Activated T-helper 2 cell treated with anti-CD3 and anti-CD28 coated beads, Interferon-gamma antibody, Interleukin-2, Interleukin-4, amounts not matched to agents 10 μg/mL and 5 μg/mL and 100 μg/mL, durations not matched to agents 14 hours and 24 hours and 36 hours (primary cell): ENCODE measurements around the gene NELFE. TPM values are rescaled to one million over a fixed set of nuclear protein-coding genes. Genes with fewer than 3 reads are reported as not detected.

ENCODE experiments used
- DNase-seq: peaks from one replicate; pipeline ENCODE4 v3.0.0; 2021; ENCODE audit warnings: low spot score
- H3K27ac Mint-ChIP-seq: one replicate; pipeline ENCODE4 v1.8.0; 2021; ENCODE audit warnings: mixed read lengths
- H3K27me3 Mint-ChIP-seq: one replicate; pipeline ENCODE4 v1.8.0; 2021; ENCODE audit warnings: low read depth, mixed read lengths
- H3K36me3 Mint-ChIP-seq: one replicate; pipeline ENCODE4 v1.8.0; 2021; ENCODE audit warnings: low read depth, mixed read lengths
- H3K4me1 Mint-ChIP-seq: one replicate; pipeline ENCODE4 v1.8.0; 2021; ENCODE audit warnings: low read depth, mixed read lengths
- H3K4me3 Mint-ChIP-seq: one replicate; pipeline ENCODE4 v1.8.0; 2021; ENCODE audit warnings: low read depth, mild to moderate bottlenecking, moderate library complexity, mixed read lengths
- H3K9me3 Mint-ChIP-seq: one replicate; pipeline ENCODE4 v1.8.0; 2021; ENCODE audit warnings: mixed read lengths
- intact Hi-C: fragments of 100-400 bp; cut with micrococcal nuclease; formaldehyde crosslinking; loops from one replicate; pipeline ENCODE4 v1.15.1; 2023
- total RNA-seq: library from RNA; stranded (reverse); gene quantifications from 2 replicates; pipeline ENCODE4 v1.2.3, GENCODE V29; 2022

NELFE gene
- total RNA-seq, 1 donor from 2014 or later: 81.2 TPM

- intact Hi-C loops: loop anchor here (10.0 kb wide), 1 partner anchor 268 kb away; the partner anchor contains the start of gene LY6G5C
- Mint-ChIP-seq H3K27ac (no peak overlapping the region), H3K4me3 (no peak overlapping the region)
These were observed 5.9 kb downstream of the NELFE start for GRCh38 chr6:31952890-31953289.

GRCh38 chr6:31952140-31952805 is 6.5 kb downstream of the NELFE start:
- H3K27me3 Mint-ChIP-seq: no peaks in the 10 kb centered on the region
- no peak for DNase-seq
- peaks cover 47% of the 10 kb centered on the region for H3K36me3 Mint-ChIP-seq
- H3K9me3 Mint-ChIP-seq: no peaks in the 10 kb centered on the region
- intact Hi-C loops: loop anchor here (10.0 kb wide), 1 partner anchor 267 kb away; the partner anchor contains the start of gene LY6G5C
- H3K4me1 Mint-ChIP-seq: peaks cover 5% of the 10 kb centered on the region
- H3K4me3 Mint-ChIP-seq: no peak overlapping the region
- no peak overlapping the region for H3K27ac Mint-ChIP-seq

More at GRCh38 chr6:31952890-31953289, 5.9 kb downstream of the NELFE start:
- Mint-ChIP-seq H3K9me3 (no peaks in the 10 kb centered on the region), H3K27me3 (no peaks in the 10 kb centered on the region), H3K36me3 (peaks cover 53% of the 10 kb centered on the region), H3K4me1 (peaks cover 11% of the 10 kb centered on the region)
- no peak for DNase-seq

- H3K4me1 Mint-ChIP-seq: peaks cover 5% of the 10 kb centered on the region
- H3K9me3 Mint-ChIP-seq: no peaks in the 10 kb centered on the region
- H3K27me3 Mint-ChIP-seq: no peaks in the 10 kb centered on the region
- H3K36me3 Mint-ChIP-seq: peaks cover 27% of the 10 kb centered on the region
- no peak overlapping the region for H3K4me3 Mint-ChIP-seq
- DNase-seq: no peak
- H3K27ac Mint-ChIP-seq: no peak overlapping the region
- intact Hi-C loops: loop anchor here (10.0 kb wide), 1 partner anchor 265 kb away; the partner anchor contains the start of gene LY6G5C
These were observed 8.7 kb downstream of the NELFE start for GRCh38 chr6:31949926-31950548.

- Mint-ChIP-seq H3K27me3 (peaks cover 3% of the 10 kb centered on the region), H3K36me3 (peaks cover 17% of the 10 kb centered on the region), H3K27ac (no peak overlapping the region), H3K9me3 (no peaks in the 10 kb centered on the region), H3K4me1 (peaks cover 5% of the 10 kb centered on the region), H3K4me3 (no peak overlapping the region)
- intact Hi-C loops: no loop called here
- DNase-seq: no peak
These were observed 9.9 kb downstream of the NELFE start for GRCh38 chr6:31948753-31949413.

GRCh38 chr6:31948306-31948705 is 10.5 kb downstream of the NELFE start:
- Mint-ChIP-seq H3K27me3 (peaks cover 3% of the 10 kb centered on the region), H3K9me3 (no peaks in the 10 kb centered on the region), H3K4me3 (no peak overlapping the region), H3K27ac (no peak overlapping the region), H3K4me1 (peaks cover 5% of the 10 kb centered on the region), H3K36me3 (peaks cover 12% of the 10 kb centered on the region)
- intact Hi-C loops: no loop called here
- no peak for DNase-seq

GRCh38 chr6:31947864-31948263 is 10.9 kb downstream of the NELFE start:
- H3K27me3 Mint-ChIP-seq: peaks cover 3% of the 10 kb centered on the region
- intact Hi-C loops: no loop called here
- H3K27ac Mint-ChIP-seq: no peak overlapping the region
- peaks cover 7% of the 10 kb centered on the region for H3K36me3 Mint-ChIP-seq
- no peaks in the 10 kb centered on the region for H3K9me3 Mint-ChIP-seq
- H3K4me1 Mint-ChIP-seq: peaks cover 5% of the 10 kb centered on the region
- DNase-seq: no peak
- no peak overlapping the region for H3K4me3 Mint-ChIP-seq

- H3K27ac Mint-ChIP-seq: no peak overlapping the region
These were observed 11.6 kb downstream of the NELFE start for GRCh38 chr6:31947070-31947675.

GRCh38 chr6:31946370-31946885 is 12.3 kb downstream of the NELFE start:
- Mint-ChIP-seq H3K4me1 (peaks cover 5% of the 10 kb centered on the region), H3K27ac (no peak overlapping the region), H3K36me3 (no peaks in the 10 kb centered on the region)

More at GRCh38 chr6:31947070-31947675, 11.6 kb downstream of the NELFE start:
- Mint-ChIP-seq H3K4me1 (peaks cover 5% of the 10 kb centered on the region), H3K9me3 (no peaks in the 10 kb centered on the region), H3K36me3 (peaks cover under 1% of the 10 kb centered on the region), H3K4me3 (no peak overlapping the region), H3K27me3 (peaks cover 7% of the 10 kb centered on the region)
- DNase-seq: no peak
- intact Hi-C loops: no loop called here

GRCh38 chr6:31945507-31946369 is 13.0 kb downstream of the NELFE start, which contains the start of gene CFB:
Gene CFB, plus strand, starts transcription at chr6:31946095. Its CDS starts 127 bp downstream, at chr6:31946222.
- no peak within 1 kb of the TSS for H3K27ac Mint-ChIP-seq
- peaks cover 7% of the 10 kb centered on the region for H3K27me3 Mint-ChIP-seq
- intact Hi-C loops: no loop called here
- H3K4me3 Mint-ChIP-seq: no peak within 1 kb of the TSS
- H3K4me1 Mint-ChIP-seq: peaks cover 5% of the 10 kb centered on the region
- no peaks in the 10 kb centered on the region for H3K9me3 Mint-ChIP-seq
- no peaks in the 10 kb centered on the region for H3K36me3 Mint-ChIP-seq
- no peak for DNase-seq

More at GRCh38 chr6:31946370-31946885, 12.3 kb downstream of the NELFE start:
- Mint-ChIP-seq H3K4me3 (no peak overlapping the region), H3K27me3 (peaks cover 7% of the 10 kb centered on the region), H3K9me3 (no peaks in the 10 kb centered on the region)
- DNase-seq: no peak
- intact Hi-C loops: no loop called here

GRCh38 chr6:31945154-31945506 is 13.6 kb downstream of the NELFE start:
- DNase-seq: no peak
- no peaks in the 10 kb centered on the region for H3K36me3 Mint-ChIP-seq
- no peak overlapping the region for H3K4me3 Mint-ChIP-seq
- no peaks in the 10 kb centered on the region for H3K9me3 Mint-ChIP-seq
- intact Hi-C loops: no loop called here
- peaks cover 5% of the 10 kb centered on the region for H3K4me1 Mint-ChIP-seq
- H3K27ac Mint-ChIP-seq: no peak overlapping the region
- H3K27me3 Mint-ChIP-seq: peaks cover 7% of the 10 kb centered on the region

GRCh38 chr6:31943742-31944141 is 15.0 kb downstream of the NELFE start:
- Mint-ChIP-seq H3K36me3 (no peaks in the 10 kb centered on the region), H3K27me3 (peaks cover 7% of the 10 kb centered on the region), H3K4me3 (no peak overlapping the region), H3K27ac (no peak overlapping the region), H3K9me3 (no peaks in the 10 kb centered on the region), H3K4me1 (peaks cover 5% of the 10 kb centered on the region)
- intact Hi-C loops: no loop called here
- DNase-seq: no peak

GRCh38 chr6:31940256-31940664 is 18.5 kb downstream of the NELFE start:
- no peak overlapping the region for H3K27ac Mint-ChIP-seq
- no peaks in the 10 kb centered on the region for H3K9me3 Mint-ChIP-seq
- H3K4me3 Mint-ChIP-seq: no peak overlapping the region
- H3K27me3 Mint-ChIP-seq: peaks cover 7% of the 10 kb centered on the region
- DNase-seq: no peak
- intact Hi-C loops: no loop called here
- H3K36me3 Mint-ChIP-seq: no peaks in the 10 kb centered on the region
- no peaks in the 10 kb centered on the region for H3K4me1 Mint-ChIP-seq
